Measurements from ENCODE around the gene ATP8A2. TPM values are rescaled to one million over a fixed set of nuclear protein-coding genes. Genes with fewer than 3 reads are reported as not detected.
"Not testable (repeated sequence)": the region's sequence is repeated elsewhere in the genome, so short reads cannot be mapped to it uniquely, and the experiment has no call there.

Gene ATP8A2
- total RNA-seq, 1 experiment from 2014 or later = not detected

DNA sequence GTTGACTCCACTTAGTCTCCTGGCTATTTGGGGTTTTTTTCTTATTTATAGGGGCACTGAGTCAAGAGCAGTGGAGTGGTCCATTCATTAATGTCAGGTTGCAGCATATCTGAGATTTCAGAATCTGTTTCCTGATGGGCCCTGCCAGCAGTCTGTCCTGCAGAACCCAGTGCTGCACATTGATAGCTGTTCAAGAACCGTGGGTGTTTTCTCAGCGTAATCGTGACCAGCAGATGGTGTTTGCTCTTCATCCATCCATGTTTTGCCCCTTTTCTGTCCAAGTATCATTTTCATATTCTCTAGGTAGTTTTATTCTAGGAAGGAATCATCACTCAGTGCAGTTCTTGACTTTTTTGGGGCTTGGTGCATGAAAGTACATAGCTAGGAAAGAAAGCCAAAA lies 166.5 kb downstream of the ATP8A2 start:
- no peaks in the 10 kb centered on the region for H3K9me3 ChIP-seq (ENCODE audit: control insufficient read depth, insufficient read depth, low read depth, low read length)
- no peak for DNase-seq (ENCODE audit: low read depth, low spot score)
- no peaks in the 10 kb centered on the region for H3K4me1 ChIP-seq (ENCODE audit: control insufficient read depth, insufficient read depth, low read length)
- in situ Hi-C loops (cut with HindIII; ENCODE audit: low pct_unique_long_range_greater_than_20kb, low sequenced_read_pairs) = no loop called here
- H3K36me3 ChIP-seq (ENCODE audit: control insufficient read depth, insufficient read depth, low read length) = no peaks in the 10 kb centered on the region
- intact Hi-C loops (cut with micrococcal nuclease; ENCODE audit: unreplicated experiment) = no loop called here
- ChIA-PET CTCF (no interaction called here), POLR2A (no interaction called here)
- no peak overlapping the region for H3K27ac ChIP-seq (ENCODE audit: low read length)
- ATAC-seq = no peak
- H3K4me3 ChIP-seq (ENCODE audit: low read depth in 2 of 2, low read length in 2 of 2) = no peak overlapping the region
- no TSS peak for BruUV-seq (replicated peaks)
- no peaks in the 10 kb centered on the region for H3K27me3 ChIP-seq (ENCODE audit: control insufficient read depth, insufficient read depth, low read length)
- TF ChIP-seq, protein P1, sequence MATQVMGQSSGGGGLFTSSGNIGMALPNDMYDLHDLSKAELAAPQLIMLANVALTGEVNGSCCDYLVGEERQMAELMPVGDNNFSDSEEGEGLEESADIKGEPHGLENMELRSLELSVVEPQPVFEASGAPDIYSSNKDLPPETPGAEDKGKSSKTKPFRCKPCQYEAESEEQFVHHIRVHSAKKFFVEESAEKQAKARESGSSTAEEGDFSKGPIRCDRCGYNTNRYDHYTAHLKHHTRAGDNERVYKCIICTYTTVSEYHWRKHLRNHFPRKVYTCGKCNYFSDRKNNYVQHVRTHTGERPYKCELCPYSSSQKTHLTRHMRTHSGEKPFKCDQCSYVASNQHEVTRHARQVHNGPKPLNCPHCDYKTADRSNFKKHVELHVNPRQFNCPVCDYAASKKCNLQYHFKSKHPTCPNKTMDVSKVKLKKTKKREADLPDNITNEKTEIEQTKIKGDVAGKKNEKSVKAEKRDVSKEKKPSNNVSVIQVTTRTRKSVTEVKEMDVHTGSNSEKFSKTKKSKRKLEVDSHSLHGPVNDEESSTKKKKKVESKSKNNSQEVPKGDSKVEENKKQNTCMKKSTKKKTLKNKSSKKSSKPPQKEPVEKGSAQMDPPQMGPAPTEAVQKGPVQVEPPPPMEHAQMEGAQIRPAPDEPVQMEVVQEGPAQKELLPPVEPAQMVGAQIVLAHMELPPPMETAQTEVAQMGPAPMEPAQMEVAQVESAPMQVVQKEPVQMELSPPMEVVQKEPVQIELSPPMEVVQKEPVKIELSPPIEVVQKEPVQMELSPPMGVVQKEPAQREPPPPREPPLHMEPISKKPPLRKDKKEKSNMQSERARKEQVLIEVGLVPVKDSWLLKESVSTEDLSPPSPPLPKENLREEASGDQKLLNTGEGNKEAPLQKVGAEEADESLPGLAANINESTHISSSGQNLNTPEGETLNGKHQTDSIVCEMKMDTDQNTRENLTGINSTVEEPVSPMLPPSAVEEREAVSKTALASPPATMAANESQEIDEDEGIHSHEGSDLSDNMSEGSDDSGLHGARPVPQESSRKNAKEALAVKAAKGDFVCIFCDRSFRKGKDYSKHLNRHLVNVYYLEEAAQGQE (IDR thresholded peaks at IDR 0.05; ENCODE audit: insufficient read depth in 1 of 2, low read depth in 2 of 2, low read length in 1 of 2) = no peak
- TF ChIP-seq, protein P2, sequence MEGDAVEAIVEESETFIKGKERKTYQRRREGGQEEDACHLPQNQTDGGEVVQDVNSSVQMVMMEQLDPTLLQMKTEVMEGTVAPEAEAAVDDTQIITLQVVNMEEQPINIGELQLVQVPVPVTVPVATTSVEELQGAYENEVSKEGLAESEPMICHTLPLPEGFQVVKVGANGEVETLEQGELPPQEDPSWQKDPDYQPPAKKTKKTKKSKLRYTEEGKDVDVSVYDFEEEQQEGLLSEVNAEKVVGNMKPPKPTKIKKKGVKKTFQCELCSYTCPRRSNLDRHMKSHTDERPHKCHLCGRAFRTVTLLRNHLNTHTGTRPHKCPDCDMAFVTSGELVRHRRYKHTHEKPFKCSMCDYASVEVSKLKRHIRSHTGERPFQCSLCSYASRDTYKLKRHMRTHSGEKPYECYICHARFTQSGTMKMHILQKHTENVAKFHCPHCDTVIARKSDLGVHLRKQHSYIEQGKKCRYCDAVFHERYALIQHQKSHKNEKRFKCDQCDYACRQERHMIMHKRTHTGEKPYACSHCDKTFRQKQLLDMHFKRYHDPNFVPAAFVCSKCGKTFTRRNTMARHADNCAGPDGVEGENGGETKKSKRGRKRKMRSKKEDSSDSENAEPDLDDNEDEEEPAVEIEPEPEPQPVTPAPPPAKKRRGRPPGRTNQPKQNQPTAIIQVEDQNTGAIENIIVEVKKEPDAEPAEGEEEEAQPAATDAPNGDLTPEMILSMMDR (IDR thresholded peaks at IDR 0.05) = no peak
- TF ChIP-seq TCF7L2 (IDR thresholded peaks at IDR 0.05; ENCODE audit: low read depth, low read length) = no peak
- TF ChIP-seq SIN3A (IDR thresholded peaks at IDR 0.05; ENCODE audit: borderline replicate concordance, insufficient read depth, low read depth, low read length) = no peak
- no peak for TF ChIP-seq POLR2AphosphoS5 (IDR thresholded peaks at IDR 0.05; ENCODE audit: low read depth, low read length)

DNA sequence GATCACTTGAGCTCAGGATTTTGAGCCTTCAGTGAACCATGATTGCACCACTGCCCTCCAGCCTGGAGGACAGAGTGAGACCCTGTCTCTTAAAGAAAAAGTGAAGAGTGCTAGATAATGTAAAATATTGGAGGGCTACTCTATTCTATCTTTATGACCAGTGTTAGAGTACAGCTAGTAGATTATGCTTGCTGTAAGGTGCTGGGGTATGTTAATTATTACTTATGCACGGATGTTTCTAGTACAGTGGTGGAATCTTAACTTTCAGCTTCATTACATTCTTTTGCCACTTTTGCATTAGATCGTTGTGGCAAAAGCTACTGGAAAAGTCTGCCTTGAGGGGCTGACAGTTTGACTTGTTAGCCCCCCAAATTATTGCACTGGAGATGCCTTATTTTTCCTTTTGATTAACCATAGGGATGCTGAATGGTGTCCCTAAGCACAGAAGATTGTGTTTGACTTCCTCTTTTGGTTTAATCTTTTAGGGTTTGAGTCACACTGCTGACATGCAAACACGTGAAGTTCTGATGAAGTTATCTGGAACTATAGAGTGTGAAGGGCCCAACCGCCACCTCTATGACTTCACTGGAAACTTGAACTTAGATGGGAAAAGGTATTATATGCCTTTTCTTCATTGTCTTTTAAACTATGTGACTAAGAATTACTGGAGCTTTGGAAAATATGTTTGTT lies 169.8 kb downstream of the ATP8A2 start:
- ATAC-seq = no peak
- H3K27ac ChIP-seq (ENCODE audit: low read length) = no peak overlapping the region
- TF ChIP-seq, protein P1 (IDR thresholded peaks at IDR 0.05; ENCODE audit: insufficient read depth in 1 of 2, low read depth in 2 of 2, low read length in 1 of 2) = no peak
- no peak for TF ChIP-seq SIN3A (IDR thresholded peaks at IDR 0.05; ENCODE audit: borderline replicate concordance, insufficient read depth, low read depth, low read length)
- TF ChIP-seq TCF7L2 (IDR thresholded peaks at IDR 0.05; ENCODE audit: low read depth, low read length) = no peak
- TF ChIP-seq, protein P2 (IDR thresholded peaks at IDR 0.05) = no peak
- TF ChIP-seq POLR2AphosphoS5 (IDR thresholded peaks at IDR 0.05; ENCODE audit: low read depth, low read length) = no peak
- H3K9me3 ChIP-seq (ENCODE audit: control insufficient read depth, insufficient read depth, low read depth, low read length) = no peaks in the 10 kb centered on the region
- no peak overlapping the region for H3K4me3 ChIP-seq (ENCODE audit: low read depth in 2 of 2, low read length in 2 of 2)
- no peaks in the 10 kb centered on the region for H3K27me3 ChIP-seq (ENCODE audit: control insufficient read depth, insufficient read depth, low read length)
- no peak for DNase-seq (ENCODE audit: low read depth, low spot score)
- no TSS peak for BruUV-seq (replicated peaks)
- in situ Hi-C loops (cut with HindIII; ENCODE audit: low pct_unique_long_range_greater_than_20kb, low sequenced_read_pairs) (no loop called here), intact Hi-C loops (cut with micrococcal nuclease; ENCODE audit: unreplicated experiment) (no loop called here)
- H3K36me3 ChIP-seq (ENCODE audit: control insufficient read depth, insufficient read depth, low read length) = no peaks in the 10 kb centered on the region
- ChIA-PET CTCF (no interaction called here), POLR2A (no interaction called here)
- no peaks in the 10 kb centered on the region for H3K4me1 ChIP-seq (ENCODE audit: control insufficient read depth, insufficient read depth, low read length)

- ATAC-seq; BruUV-seq (replicated peaks): not testable (repeated sequence)
Measured at GRCh38 chr13:25548991-25549390, 177.2 kb downstream of the ATP8A2 start.

More at GRCh38 chr13:25548991-25549390, 177.2 kb downstream of the ATP8A2 start:
- ChIA-PET POLR2A (interaction anchor here (0.6 kb wide), 1 partner anchor 59 kb away, joined by 3 read pairs; no protein-coding TSS in a partner anchor), CTCF (interaction anchor here (0.7 kb wide), 1 partner anchor 40 kb away, joined by 3 read pairs; no protein-coding TSS in a partner anchor)
- intact Hi-C loops (cut with micrococcal nuclease; ENCODE audit: unreplicated experiment); H3K36me3 ChIP-seq (ENCODE audit: control insufficient read depth, insufficient read depth, low read length); H3K27me3 ChIP-seq (ENCODE audit: control insufficient read depth, insufficient read depth, low read length); H3K9me3 ChIP-seq (ENCODE audit: control insufficient read depth, insufficient read depth, low read depth, low read length); H3K4me1 ChIP-seq (ENCODE audit: control insufficient read depth, insufficient read depth, low read length); H3K27ac ChIP-seq (ENCODE audit: low read length); DNase-seq (ENCODE audit: low read depth, low spot score); H3K4me3 ChIP-seq (ENCODE audit: low read depth in 2 of 2, low read length in 2 of 2); in situ Hi-C loops (cut with HindIII; ENCODE audit: low pct_unique_long_range_greater_than_20kb, low sequenced_read_pairs): not testable (repeated sequence)

Measured in Panc1 (cell line).